DND-41 (cell line): ENCODE measurements around the gene RIPOR1.
A peak's percentile ranks its signal among the peaks of the same experiment; 100 is the strongest.

Experiments used
- ATAC-seq: fragments of 200-7000 bp; cut with Tn5 transposase; 3 replicates; pipeline ENCODE4 v1.9.1; 2021; ENCODE audit warnings: low read depth; ENCODE audit not compliant: insufficient read depth
- DNase-seq: peaks from one replicate; pipeline ENCODE4 v3.0.0-alpha.2; 2020
- H2AFZ ChIP-seq: 2 replicates; pipeline ENCODE4 v1.6.0; 2012; ENCODE audit warnings: low read depth, low read length
- H3K27ac ChIP-seq: 2 replicates; pipeline ENCODE4 v1.5.1; 2012; ENCODE audit warnings: low read length, inconsistent platforms
- H3K27me3 ChIP-seq: fragments of 200-600 bp; sonication (generic); 2 replicates; pipeline ENCODE4 v1.6.0; 2012; ENCODE audit warnings: low read length, mild to moderate bottlenecking, inconsistent platforms; ENCODE audit not compliant: insufficient read depth, poor library complexity
- H3K36me3 ChIP-seq: 2 replicates; pipeline ENCODE4 v1.5.1; 2012; ENCODE audit warnings: low read length, inconsistent platforms; ENCODE audit not compliant: insufficient read depth
- H3K4me1 ChIP-seq: 2 replicates; pipeline ENCODE4 v1.5.1; 2012; ENCODE audit warnings: mild to moderate bottlenecking, low read length; ENCODE audit not compliant: insufficient read depth
- H3K4me2 ChIP-seq: 2 replicates; pipeline ENCODE4 v1.6.0; 2012; ENCODE audit warnings: mild to moderate bottlenecking, moderate library complexity, low read length, inconsistent platforms; ENCODE audit not compliant: insufficient read depth
- H3K4me3 ChIP-seq, 2 experiments: fragments of 200-600 bp in 1 of 2; shearing (Covaris generic) in 1 of 2; 2 replicates each; pipeline ENCODE4 v1.5.1; 2012 to 2016; ENCODE audit warnings: inconsistent platforms in 2 of 2, low read length in 2 of 2, mild to moderate bottlenecking in 2 of 2, low read depth in 1 of 2, moderate library complexity in 1 of 2
- H3K79me2 ChIP-seq: 2 replicates; pipeline ENCODE4 v1.6.0; 2012; ENCODE audit warnings: low read length, inconsistent platforms; ENCODE audit not compliant: insufficient read depth
- H3K9ac ChIP-seq: 2 replicates; pipeline ENCODE4 v1.6.0; 2012; ENCODE audit warnings: low read depth, mild to moderate bottlenecking, inconsistent platforms, low read length, moderate library complexity
- H3K9me3 ChIP-seq: 2 replicates; pipeline ENCODE4 v1.5.1; 2012; ENCODE audit warnings: low read length, moderate library complexity, mild to moderate bottlenecking, inconsistent platforms; ENCODE audit not compliant: insufficient read depth, severe bottlenecking
- H4K20me1 ChIP-seq: 2 replicates; pipeline ENCODE4 v1.6.0; 2012; ENCODE audit warnings: low read length; ENCODE audit not compliant: insufficient read depth
- EZH2 ChIP-seq: IDR thresholded peaks from 3 replicates; pipeline ENCODE4 v1.6.1; 2012; ENCODE audit warnings: borderline replicate concordance, low read depth, mild to moderate bottlenecking, moderate library complexity, low read length, inconsistent platforms; ENCODE audit not compliant: severe bottlenecking
- TF ChIP-seq, protein P1 (sequence below): IDR thresholded peaks from 2 replicates; pipeline ENCODE4 v1.5.1; 2012; ENCODE audit warnings: borderline replicate concordance, low read length, moderate library complexity, mild to moderate bottlenecking; ENCODE audit not compliant: poor library complexity, severe bottlenecking; ENCODE audit errors: extremely low read depth

The RIPOR1 gene

DNA sequence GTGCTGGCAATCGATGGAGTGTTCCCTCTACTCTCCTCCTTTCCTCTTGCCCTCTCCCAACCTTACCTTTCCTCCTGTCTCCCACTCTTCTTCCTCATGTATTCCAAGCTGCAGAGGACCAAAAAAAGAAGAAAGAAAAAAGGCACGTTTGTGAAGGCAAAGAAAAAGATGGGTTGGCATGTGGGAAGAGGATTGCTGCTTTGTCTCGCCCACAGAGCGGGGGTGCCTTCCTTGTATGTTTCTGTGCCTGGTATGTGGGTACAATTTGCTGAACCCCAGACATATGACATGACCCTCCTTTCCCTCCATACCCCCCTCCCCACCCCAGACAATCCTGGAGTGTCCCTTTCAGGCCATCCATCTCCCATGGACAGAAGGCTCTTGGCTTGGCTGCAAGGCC is 20.6 kb downstream of the RIPOR1 start:
- DNase-seq (no peak), ATAC-seq (no peak)
- peak overlapping the region; percentile 65 for H3K9ac ChIP-seq
- peak overlapping the region in 1 of 2 experiments; percentile 46; a peak in 1 of 4 replicates for H3K4me3 ChIP-seq
- no peak for TF ChIP-seq EZH2
- TF ChIP-seq, protein P1, sequence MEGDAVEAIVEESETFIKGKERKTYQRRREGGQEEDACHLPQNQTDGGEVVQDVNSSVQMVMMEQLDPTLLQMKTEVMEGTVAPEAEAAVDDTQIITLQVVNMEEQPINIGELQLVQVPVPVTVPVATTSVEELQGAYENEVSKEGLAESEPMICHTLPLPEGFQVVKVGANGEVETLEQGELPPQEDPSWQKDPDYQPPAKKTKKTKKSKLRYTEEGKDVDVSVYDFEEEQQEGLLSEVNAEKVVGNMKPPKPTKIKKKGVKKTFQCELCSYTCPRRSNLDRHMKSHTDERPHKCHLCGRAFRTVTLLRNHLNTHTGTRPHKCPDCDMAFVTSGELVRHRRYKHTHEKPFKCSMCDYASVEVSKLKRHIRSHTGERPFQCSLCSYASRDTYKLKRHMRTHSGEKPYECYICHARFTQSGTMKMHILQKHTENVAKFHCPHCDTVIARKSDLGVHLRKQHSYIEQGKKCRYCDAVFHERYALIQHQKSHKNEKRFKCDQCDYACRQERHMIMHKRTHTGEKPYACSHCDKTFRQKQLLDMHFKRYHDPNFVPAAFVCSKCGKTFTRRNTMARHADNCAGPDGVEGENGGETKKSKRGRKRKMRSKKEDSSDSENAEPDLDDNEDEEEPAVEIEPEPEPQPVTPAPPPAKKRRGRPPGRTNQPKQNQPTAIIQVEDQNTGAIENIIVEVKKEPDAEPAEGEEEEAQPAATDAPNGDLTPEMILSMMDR, result no peak
- peaks cover 62% of the 10 kb centered on the region for H3K4me1 ChIP-seq
- H3K9me3 ChIP-seq, result no peaks in the 10 kb centered on the region
- H3K27me3 ChIP-seq, result no peaks in the 10 kb centered on the region
- H4K20me1 ChIP-seq, result no peaks in the 10 kb centered on the region
- peaks cover 34% of the 10 kb centered on the region; the same call in 1 of the 2 replicates for H3K79me2 ChIP-seq
- H3K27ac ChIP-seq, result peak overlapping the region; percentile 99
- H3K36me3 ChIP-seq, result peaks cover 24% of the 10 kb centered on the region
- peak overlapping the region; percentile 61; the same call in 1 of the 2 replicates for H3K4me2 ChIP-seq
- H2AFZ ChIP-seq, result no peak overlapping the region; the same call in 1 of the 2 replicates

DNA sequence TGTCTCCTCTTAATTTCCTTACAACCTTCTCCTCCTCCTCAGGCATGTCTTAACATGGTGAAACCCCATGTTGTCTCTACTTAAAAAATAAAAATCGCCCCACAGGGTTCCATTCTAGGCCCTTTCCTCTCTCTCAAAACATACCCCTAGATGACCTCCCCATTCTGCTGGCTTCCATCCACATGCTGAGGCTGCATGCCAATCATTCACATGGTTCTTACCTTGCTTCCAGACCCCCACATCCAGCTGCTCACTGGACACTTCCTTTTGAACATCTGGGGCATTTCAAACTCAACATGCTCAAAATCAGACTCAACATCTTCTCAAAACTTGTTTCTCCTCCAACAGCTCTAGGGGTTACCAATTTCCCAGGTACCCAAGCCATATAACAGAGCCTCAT is 21.3 kb downstream of the RIPOR1 start:
- ATAC-seq (no peak), DNase-seq (no peak)
- Histone ChIP-seq H4K20me1 (no peaks in the 10 kb centered on the region), H3K79me2 (peaks cover 40% of the 10 kb centered on the region; the same call in 1 of the 2 replicates), H3K9ac (peak overlapping the region; percentile 65; the same call in 1 of the 2 replicates), H3K4me1 (peaks cover 62% of the 10 kb centered on the region), H3K27me3 (no peaks in the 10 kb centered on the region), H2AFZ (no peak overlapping the region), H3K36me3 (peaks cover 17% of the 10 kb centered on the region), H3K27ac (peak overlapping the region; percentile 99), H3K9me3 (no peaks in the 10 kb centered on the region), H3K4me2 (no peak overlapping the region), H3K4me3 (no peak overlapping the region)
- no peak for TF ChIP-seq EZH2
- TF ChIP-seq, protein P1, result no peak

DNA sequence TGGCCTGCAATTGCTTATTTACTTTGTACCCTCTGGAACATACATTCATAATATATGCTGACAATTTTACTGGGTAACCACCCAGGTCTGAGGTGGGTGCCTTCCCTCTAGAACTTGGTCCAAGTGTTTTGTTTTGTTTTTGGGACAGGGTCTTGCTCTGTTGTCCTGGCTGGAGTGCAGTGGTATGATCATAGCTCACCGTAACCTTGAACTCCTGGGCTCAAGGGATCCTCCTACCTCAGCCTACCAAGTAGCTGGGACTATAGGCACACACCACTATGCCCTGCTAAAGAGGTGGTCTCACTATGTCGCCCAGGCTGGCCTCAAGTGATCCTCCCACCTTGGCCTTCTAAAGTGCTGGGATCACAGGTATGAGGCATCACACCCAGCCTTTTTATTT is 22.5 kb downstream of the RIPOR1 start:
- Histone ChIP-seq H3K36me3 (peaks cover 7% of the 10 kb centered on the region; the same call in 1 of the 2 replicates), H3K27ac (peak overlapping the region; percentile 55), H3K9me3 (no peaks in the 10 kb centered on the region), H3K27me3 (no peaks in the 10 kb centered on the region), H4K20me1 (no peaks in the 10 kb centered on the region), H3K4me3 (no peak overlapping the region), H2AFZ (no peak overlapping the region), H3K9ac (no peak overlapping the region), H3K79me2 (peaks cover 40% of the 10 kb centered on the region; the same call in 1 of the 2 replicates), H3K4me1 (peaks cover 69% of the 10 kb centered on the region), H3K4me2 (no peak overlapping the region)
- ATAC-seq (no peak), DNase-seq (no peak)
- TF ChIP-seq EZH2, result no peak
- TF ChIP-seq, protein P1, result no peak
